Limb (tissue), 2 donors: ENCODE data around the gene RNF17.

Experiments
- DNase-seq, 2 donors: peaks; one replicate each; pipeline ENCODE4 v3.0.0-alpha.2; 2016; ENCODE audit errors: extremely low spot score in 2 of 2

RNF17 gene

GRCh38 chr13:24894277-24894971 is 130.5 kb downstream of the RNF17 start:
- no peak for DNase-seq

GRCh38 chr13:24894972-24895300 is 131.0 kb downstream of the RNF17 start:
- DNase-seq = no peak

DNA sequence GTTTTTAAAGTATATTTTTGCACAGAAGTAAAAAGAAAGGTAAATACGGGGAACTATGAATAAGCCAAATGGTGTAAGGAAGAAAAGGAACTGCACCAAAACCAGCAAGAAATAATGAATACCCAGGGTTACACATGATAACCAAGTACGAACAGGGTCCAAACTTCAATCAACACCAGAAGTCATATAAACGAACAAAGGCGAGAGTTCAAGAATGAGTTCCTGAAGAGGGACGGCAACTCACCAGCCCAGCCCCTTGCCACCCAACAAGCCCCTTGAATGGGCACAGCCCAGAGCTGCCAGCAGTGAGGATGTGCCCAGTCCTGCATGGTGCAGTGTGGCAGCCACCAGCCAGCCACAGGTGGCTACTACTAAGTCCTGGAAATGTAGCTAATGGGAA is 132.1 kb downstream of the RNF17 start:
- DNase-seq = no peak

GRCh38 chr13:24897293-24897692 is 133.3 kb downstream of the RNF17 start:
- DNase-seq = no peak

- no peak for DNase-seq
Measured at GRCh38 chr13:24899601-24900000, 135.6 kb downstream of the RNF17 start.

GRCh38 chr13:24900507-24900906 is 136.5 kb downstream of the RNF17 start:
- no peak for DNase-seq

GRCh38 chr13:24905242-24905641 is 141.3 kb downstream of the RNF17 start:
- DNase-seq = no peak

DNA sequence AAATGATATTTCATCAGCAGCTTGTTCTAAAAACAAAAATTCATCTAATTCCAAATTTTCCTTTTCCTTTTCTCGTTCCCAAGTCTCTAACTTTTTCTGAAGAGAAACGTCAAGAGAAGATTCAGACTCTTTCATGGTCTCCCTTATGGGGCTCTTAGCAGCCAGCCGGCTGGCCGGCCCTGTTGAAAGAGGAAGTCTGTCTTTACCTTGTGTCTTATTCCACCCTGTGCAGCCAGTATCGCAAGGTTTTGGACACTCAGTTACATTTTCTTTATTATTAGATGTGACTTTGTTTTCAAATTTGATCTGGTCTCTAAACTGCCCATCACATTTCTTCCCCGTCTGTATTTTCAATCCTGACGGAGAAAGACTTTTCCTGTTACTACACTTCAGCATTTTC is 142.3 kb downstream of the RNF17 start:
- no peak for DNase-seq

DNA sequence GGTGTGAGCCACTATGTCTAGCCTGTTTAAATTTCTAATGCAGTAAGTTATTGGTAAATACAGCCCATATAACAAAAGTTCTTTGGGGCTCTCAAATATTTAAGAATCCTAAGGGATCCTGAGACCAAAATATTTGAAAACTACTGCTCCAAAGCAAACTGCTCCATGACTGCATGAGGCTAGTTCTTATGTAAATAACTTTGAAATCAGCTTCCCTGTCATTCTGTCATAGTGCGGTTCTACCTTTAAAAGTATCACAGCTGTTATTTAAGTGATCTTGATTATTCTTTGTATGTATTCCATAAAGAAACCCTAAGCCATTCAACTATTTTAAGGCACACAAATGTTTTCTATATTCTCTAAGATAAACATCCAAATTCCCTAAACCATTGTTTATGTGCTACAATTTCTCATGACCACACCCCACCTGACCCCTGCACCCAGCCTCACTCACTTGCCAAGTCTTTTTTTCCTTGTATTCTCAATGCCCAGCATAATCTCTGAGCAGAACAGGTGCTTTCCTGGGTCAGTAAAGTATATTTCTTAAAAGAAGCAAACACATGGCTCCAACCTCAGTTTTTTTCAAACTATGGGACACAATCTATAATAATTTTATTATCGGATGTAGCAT is 146.6 kb downstream of the RNF17 start:
- DNase-seq = no peak

GRCh38 chr13:24911133-24911908 is 147.4 kb downstream of the RNF17 start:
- DNase-seq = no peak

DNA sequence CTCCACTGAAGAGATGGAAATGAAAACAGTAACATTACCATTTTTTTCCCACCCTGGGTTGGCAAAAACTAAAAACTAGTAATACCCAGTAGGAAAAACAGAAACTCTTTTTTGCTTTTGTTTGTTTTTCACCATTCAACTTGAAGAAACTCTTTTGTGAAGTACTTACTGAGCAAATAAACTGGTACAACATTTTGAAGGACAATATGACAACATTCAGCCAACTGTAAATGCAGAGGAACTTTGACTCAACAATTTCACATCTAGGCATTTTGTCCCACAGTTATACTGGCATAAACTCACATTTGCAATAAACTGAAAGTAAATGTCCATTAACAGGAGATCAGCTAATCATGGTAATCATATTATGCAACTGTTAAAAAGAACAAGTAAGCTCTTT is 152.5 kb downstream of the RNF17 start:
- DNase-seq = no peak

DNA sequence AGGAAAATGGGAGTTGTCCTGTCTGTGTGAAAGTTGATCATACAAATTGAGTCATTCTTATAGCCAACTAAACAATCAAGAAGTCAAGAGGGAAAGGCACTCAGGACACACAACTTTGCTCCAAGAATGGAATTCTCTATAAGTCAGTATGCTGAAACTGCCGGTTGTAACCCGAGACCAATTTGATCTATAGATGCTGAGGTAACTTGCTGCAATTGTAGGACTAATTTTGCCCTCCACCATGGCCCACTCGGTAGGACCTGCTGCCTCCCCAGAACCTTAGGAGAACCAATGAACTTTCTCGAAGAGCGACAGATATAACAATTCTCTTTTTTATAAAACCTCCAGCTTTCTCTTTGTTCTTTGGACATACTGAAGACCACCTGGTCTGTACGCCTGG is 157.0 kb downstream of the RNF17 start:
- DNase-seq = no peak

GRCh38 chr13:24921881-24922280 is 157.9 kb downstream of the RNF17 start:
- no peak for DNase-seq

GRCh38 chr13:24922387-24922744 is 158.4 kb downstream of the RNF17 start:
- no peak for DNase-seq

DNA sequence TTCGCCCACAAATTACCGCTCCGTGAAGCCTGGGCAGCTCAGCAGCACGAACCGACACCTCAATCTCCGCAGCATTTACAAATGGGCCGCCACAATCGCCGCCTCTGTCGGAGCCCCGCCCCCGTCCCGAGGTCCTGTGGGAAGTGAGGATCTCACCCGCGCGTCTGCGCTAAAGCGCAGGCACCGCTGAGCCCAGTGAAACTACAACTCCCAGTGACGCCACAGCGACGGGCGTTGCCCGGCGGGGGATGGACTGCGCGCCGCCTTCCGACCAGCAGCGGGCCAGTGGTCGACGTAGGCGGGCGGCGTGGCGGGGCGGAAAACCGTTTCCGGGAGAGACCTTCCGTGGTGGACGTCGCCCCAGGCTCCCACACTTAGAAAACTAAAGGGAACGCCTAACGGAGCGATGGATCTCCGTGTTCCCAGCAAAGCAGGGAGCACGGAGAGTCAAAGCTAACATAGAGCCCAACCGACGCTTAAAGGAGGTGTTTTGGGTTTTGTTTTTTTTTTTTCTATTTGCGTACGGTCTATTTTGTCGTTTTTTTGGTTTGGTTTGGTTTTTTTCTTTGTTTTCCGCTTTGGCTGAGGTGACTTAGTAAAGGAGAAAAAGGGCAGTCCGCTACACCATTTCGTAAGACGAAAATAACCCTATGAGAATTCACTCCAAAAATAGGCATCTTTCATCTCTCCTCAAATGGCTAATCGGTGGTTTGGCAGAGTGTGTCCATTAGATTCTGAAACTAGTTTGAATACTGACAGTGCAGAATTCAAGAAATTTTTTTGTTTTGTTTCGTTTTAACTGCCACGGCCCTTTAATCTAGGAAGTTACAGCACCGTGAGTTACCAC is 159.0 kb downstream of the RNF17 start:
- peak; percentile 98 for DNase-seq

DNA sequence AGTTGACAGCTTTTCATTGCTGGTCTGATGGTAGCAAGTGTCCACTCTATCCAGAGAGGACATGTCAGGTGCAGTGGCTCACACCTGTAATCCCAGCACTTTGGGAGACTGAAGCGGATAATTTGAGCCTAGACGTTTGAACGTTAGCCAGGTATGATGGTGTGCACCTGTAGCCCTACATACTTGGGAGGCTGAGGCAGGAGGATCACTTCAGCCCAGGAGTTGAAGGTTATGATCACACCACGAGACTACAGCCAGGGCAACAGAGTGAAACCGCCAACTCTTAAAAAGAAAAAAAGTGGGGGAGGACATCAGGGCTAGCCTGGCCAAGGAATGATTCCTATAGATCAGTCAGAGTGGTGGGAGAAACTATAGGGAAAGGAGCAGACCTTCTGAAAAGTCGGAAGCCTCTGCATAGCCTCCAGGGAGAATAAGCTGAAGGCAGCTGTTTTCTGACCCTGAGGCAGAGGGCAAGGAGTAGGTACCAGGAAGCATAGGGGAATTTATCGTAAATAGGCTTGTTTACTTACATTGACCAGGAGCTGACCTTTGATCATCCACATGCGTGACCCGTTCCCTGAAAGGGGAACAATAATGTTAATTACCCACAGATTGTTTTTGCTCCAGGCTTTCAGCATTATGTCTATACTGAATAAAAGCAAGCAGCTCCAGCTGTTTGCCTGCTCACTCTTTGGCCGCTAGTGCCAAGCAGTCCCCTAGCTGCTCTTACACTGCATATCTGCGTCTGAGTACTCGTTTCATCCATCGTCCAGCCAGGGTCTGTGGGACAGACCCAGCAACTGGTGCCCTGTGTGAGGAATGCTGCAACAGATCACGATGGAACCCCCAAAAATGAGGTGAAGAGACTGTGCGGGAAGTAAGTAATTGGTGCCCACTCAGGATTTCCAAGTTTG is 161.6 kb downstream of the RNF17 start:
- DNase-seq = no peak

DNA sequence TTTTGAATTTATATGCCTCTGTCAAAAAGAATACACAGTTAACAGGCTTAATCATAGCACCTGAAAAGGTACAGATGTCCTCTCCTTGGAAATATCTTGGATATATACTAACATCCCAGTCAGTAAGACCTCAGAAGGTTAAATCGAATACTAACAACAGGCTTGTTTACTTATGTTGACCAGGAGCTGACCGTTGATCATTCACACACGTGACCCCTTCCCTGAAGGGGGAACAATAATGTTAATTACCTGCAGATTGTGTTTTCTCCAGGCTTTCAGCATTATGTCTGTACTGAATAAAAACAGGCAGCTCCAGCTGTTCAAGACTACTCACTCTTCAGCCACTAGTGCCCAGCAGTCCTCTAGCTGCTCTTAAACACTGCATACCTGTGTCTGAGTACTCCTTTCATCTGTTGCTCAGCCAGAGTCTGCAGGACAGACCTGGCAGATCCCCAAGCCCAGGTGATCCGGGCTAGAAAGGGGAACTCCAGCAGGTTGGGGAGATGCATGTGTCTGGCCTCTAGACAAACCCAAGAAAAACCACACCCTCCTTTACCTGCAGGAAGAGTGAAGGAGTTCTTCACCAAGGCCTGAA is 163.9 kb downstream of the RNF17 start:
- no peak for DNase-seq

- DNase-seq = no peak
Measured at GRCh38 chr13:24929196-24929595, 165.2 kb downstream of the RNF17 start.
